Transverse colon (tissue), 4 donors: ENCODE results near the gene BCAS1.

Source experiments
- EP300 ChIP-seq: sonication (generic); formaldehyde crosslinking; IDR thresholded peaks from one replicate; pipeline ENCODE4 v1.6.1; 2017; ENCODE audit warnings: antibody characterized with exemption, low read depth
- POLR2A ChIP-seq: fragments of 450-650 bp; IDR thresholded peaks from one replicate; pipeline ENCODE4 v1.6.1; 2016; ENCODE audit warnings: antibody characterized with exemption, mild to moderate bottlenecking, moderate library complexity
- POLR2AphosphoS5 ChIP-seq, 3 donors: sonication (generic); formaldehyde crosslinking; IDR thresholded peaks; one replicate each; pipeline ENCODE4 v1.6.1; 2016; ENCODE audit warnings: antibody characterized with exemption in 3 of 3
- TF ChIP-seq, protein P1 (sequence below), 5 experiments: fragments of 200-600 bp in 3 of 5; fragments of 450-650 bp in 2 of 5; sonication (generic) in 3 of 5; IDR thresholded peaks; 1 replicate in 2 of 5; 2 replicates in 3 of 5; pipeline ENCODE4 v1.5.1; 2016 to 2017; ENCODE audit warnings: antibody characterized with exemption in 5 of 5, inconsistent platforms in 3 of 5, mild to moderate bottlenecking in 2 of 5, moderate library complexity in 1 of 5

DNA sequence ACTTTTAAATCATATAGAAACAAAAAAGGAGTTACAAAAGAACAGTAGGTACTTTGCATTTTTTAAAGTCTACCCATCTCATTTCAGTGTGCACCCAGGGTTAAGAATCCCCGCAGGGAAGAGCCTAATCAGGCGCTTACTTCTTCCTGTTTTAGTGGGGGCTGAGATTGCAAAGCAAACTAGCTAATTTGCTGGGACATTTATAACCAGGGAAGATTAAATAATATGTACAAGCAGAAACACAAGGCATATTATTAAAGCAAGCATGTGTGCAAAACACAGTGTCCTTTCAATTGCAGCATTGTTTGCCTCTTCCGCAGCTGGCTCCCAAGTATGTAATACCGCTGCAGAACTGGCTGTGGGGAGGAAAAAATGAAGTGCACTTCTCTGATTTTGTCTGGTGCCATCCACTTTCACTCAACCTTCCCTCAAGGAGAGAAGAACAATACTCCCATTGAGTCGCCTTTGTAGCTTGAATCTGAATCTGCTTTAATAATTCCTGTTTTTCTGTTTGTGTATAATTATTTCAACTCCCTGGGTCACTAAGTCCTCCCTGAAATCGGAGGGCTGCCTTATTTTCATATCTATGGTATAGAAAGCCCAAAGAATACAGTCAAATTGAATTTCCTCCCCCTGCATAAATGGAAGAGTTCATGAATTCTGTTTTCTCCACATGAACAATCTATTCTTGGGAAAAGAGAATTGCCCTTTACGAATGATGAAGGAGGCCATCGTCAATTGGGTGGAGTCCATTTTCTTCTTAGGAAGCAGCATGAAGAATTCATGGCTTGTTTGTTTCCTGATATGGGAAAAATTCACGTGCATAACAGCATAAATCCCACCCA, 23.3 kb upstream of the BCAS1 start:
- TF ChIP-seq POLR2A (no peak), EP300 (no peak), POLR2AphosphoS5 (IDR thresholded peaks at IDR 0.05) (no peak)
- TF ChIP-seq, protein P1, sequence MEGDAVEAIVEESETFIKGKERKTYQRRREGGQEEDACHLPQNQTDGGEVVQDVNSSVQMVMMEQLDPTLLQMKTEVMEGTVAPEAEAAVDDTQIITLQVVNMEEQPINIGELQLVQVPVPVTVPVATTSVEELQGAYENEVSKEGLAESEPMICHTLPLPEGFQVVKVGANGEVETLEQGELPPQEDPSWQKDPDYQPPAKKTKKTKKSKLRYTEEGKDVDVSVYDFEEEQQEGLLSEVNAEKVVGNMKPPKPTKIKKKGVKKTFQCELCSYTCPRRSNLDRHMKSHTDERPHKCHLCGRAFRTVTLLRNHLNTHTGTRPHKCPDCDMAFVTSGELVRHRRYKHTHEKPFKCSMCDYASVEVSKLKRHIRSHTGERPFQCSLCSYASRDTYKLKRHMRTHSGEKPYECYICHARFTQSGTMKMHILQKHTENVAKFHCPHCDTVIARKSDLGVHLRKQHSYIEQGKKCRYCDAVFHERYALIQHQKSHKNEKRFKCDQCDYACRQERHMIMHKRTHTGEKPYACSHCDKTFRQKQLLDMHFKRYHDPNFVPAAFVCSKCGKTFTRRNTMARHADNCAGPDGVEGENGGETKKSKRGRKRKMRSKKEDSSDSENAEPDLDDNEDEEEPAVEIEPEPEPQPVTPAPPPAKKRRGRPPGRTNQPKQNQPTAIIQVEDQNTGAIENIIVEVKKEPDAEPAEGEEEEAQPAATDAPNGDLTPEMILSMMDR (IDR thresholded peaks at IDR 0.05) = no peak
